ENCODE measurements around the gene PROS1.
"Not testable (repeated sequence)": the region's sequence is repeated elsewhere in the genome, so short reads cannot be mapped to it uniquely, and the experiment has no call there.

DNA sequence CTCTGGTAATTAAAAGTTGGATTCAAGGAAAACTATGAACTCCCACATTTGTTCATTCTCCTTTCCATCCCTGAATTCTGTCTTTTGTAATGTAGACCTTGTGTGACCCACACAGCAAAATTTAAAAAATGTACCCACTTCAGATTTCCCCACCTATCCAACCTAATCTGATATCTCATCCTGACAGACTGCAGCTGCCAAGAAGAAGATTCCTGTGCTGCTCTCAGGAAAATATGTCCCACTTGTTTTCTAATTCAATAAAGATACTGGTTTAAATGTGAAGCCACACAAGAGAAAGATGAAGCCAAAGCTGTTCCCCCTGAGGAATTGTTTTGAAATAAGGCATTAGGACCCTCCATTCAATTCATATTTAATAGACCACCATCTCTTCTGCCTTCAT, 100.3 kb downstream of the PROS1 start:
- TF ChIP-seq, protein P1, sequence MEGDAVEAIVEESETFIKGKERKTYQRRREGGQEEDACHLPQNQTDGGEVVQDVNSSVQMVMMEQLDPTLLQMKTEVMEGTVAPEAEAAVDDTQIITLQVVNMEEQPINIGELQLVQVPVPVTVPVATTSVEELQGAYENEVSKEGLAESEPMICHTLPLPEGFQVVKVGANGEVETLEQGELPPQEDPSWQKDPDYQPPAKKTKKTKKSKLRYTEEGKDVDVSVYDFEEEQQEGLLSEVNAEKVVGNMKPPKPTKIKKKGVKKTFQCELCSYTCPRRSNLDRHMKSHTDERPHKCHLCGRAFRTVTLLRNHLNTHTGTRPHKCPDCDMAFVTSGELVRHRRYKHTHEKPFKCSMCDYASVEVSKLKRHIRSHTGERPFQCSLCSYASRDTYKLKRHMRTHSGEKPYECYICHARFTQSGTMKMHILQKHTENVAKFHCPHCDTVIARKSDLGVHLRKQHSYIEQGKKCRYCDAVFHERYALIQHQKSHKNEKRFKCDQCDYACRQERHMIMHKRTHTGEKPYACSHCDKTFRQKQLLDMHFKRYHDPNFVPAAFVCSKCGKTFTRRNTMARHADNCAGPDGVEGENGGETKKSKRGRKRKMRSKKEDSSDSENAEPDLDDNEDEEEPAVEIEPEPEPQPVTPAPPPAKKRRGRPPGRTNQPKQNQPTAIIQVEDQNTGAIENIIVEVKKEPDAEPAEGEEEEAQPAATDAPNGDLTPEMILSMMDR (IDR thresholded peaks at IDR 0.05; ENCODE audit: poor library complexity) = not testable (repeated sequence)
- TF ChIP-seq EZH2 (IDR thresholded peaks at IDR 0.05; ENCODE audit: borderline replicate concordance) = not testable (repeated sequence)

Measured in hepatocyte (in vitro differentiated cells).